ENCODE results near the gene DUOXA1.
A peak's percentile ranks its signal among the peaks of the same experiment; 100 is the strongest.

The DUOXA1 gene

GRCh38 chr15:45162771-45163507, 33.3 kb upstream of the DUOXA1 start (continued):
- no peak for TF ChIP-seq ZNF510 (tag by site-specific recombination; IDR thresholded peaks at IDR 0.05; ENCODE audit: insufficient replicate concordance)
- TF ChIP-seq ZNF174 (tag by site-specific recombination; IDR thresholded peaks at IDR 0.05): no peak
- peak; percentile 46 for TF ChIP-seq ZFHX2 (tag by site-specific recombination; conservative IDR thresholded peaks at IDR 0.05)
- no peak for TF ChIP-seq ZNF362 (tag by site-specific recombination; IDR thresholded peaks at IDR 0.05)
- TF ChIP-seq ZNF214 (tag by site-specific recombination; IDR thresholded peaks at IDR 0.05; ENCODE audit: borderline replicate concordance): no peak
- TF ChIP-seq ZNF404 (tag by site-specific recombination; IDR thresholded peaks at IDR 0.05): no peak
- TF ChIP-seq SP7 (tag by site-specific recombination; IDR thresholded peaks at IDR 0.05): 0 out of 2 replicates have a peak, but pooled peaks have one; percentile 24
- TF ChIP-seq ZNF155 (tag by site-specific recombination; IDR thresholded peaks at IDR 0.05): no peak
- no peak for TF ChIP-seq OSR2 (tag by site-specific recombination; IDR thresholded peaks at IDR 0.05)
- no peak for TF ChIP-seq ZNF114 (tag by site-specific recombination; IDR thresholded peaks at IDR 0.05)
- TF ChIP-seq ZNF423 (tag by site-specific recombination; IDR thresholded peaks at IDR 0.05): no peak
- TF ChIP-seq ZNF76 (tag by site-specific recombination; IDR thresholded peaks at IDR 0.05; ENCODE audit: borderline replicate concordance, low read depth): no peak
- no peak for TF ChIP-seq ZFP41 (tag by site-specific recombination; IDR thresholded peaks at IDR 0.05; ENCODE audit: borderline replicate concordance)
- no peak for TF ChIP-seq ZNF580 (tag by site-specific recombination; IDR thresholded peaks at IDR 0.05)
- no peak for TF ChIP-seq MZF1 (tag by site-specific recombination; IDR thresholded peaks at IDR 0.05; ENCODE audit: borderline replicate concordance)
- no peak for TF ChIP-seq ZNF621 (tag by site-specific recombination; IDR thresholded peaks at IDR 0.05)
- no peak for TF ChIP-seq ZNF596 (tag by site-specific recombination; IDR thresholded peaks at IDR 0.05)
- no peak for TF ChIP-seq ZSCAN18 (tag by site-specific recombination; IDR thresholded peaks at IDR 0.05)
- TF ChIP-seq ZNF658 (tag by site-specific recombination; IDR thresholded peaks at IDR 0.05): no peak
- no peak for TF ChIP-seq ZNF48 (tag by site-specific recombination; IDR thresholded peaks at IDR 0.05)
- TF ChIP-seq KLF9 (tag by site-specific recombination; IDR thresholded peaks at IDR 0.05; ENCODE audit: low read depth): no peak
- TF ChIP-seq SP2 (tag by site-specific recombination; IDR thresholded peaks at IDR 0.05): no peak
- no peak for TF ChIP-seq ZNF169 (tag by site-specific recombination; IDR thresholded peaks at IDR 0.05)
- TF ChIP-seq ZNF292 (tag by site-specific recombination; IDR thresholded peaks at IDR 0.05; ENCODE audit: borderline replicate concordance, low read depth): no peak
- TF ChIP-seq ZNF280D (tag by site-specific recombination; IDR thresholded peaks at IDR 0.05): no peak
- no peak for TF ChIP-seq ZNF707 (tag by site-specific recombination; IDR thresholded peaks at IDR 0.05)
- TF ChIP-seq SP3 (tag by site-specific recombination; IDR thresholded peaks at IDR 0.05): no peak
- no peak for TF ChIP-seq ZNF473 (tag by site-specific recombination; IDR thresholded peaks at IDR 0.05)
- no peak for TF ChIP-seq ZNF398 (tag by site-specific recombination; IDR thresholded peaks at IDR 0.05)
- peak; percentile 72 for TF ChIP-seq ZIC2 (tag by site-specific recombination; IDR thresholded peaks at IDR 0.05)
- no peak for TF ChIP-seq ZFP37 (tag by site-specific recombination; IDR thresholded peaks at IDR 0.05)
- TF ChIP-seq KLF16 (tag by site-specific recombination; IDR thresholded peaks at IDR 0.05): no peak

All from HEK293 (cell line).